Chondrocyte (in vitro differentiated cells): ENCODE measurements around the gene PFN1. TPM values are rescaled to one million over a fixed set of nuclear protein-coding genes. Genes with fewer than 3 reads are reported as not detected.

Source experiments
- DNase-seq: peaks from one replicate; pipeline ENCODE4 v3.0.0; 2021; ENCODE audit warnings: mixed read lengths, low spot score
- H3K27ac Mint-ChIP-seq: one replicate; pipeline ENCODE4 v1.8.0; 2021; ENCODE audit warnings: mild to moderate bottlenecking, moderate library complexity, mixed read lengths; ENCODE audit not compliant: unreplicated experiment
- H3K27me3 Mint-ChIP-seq: 2 replicates; pipeline ENCODE4 v1.8.0; 2021; ENCODE audit warnings: low read depth, mixed read lengths
- H3K36me3 Mint-ChIP-seq: 2 replicates; pipeline ENCODE4 v1.8.0; 2021; ENCODE audit warnings: low read depth, mixed read lengths
- H3K4me1 Mint-ChIP-seq: 2 replicates; pipeline ENCODE4 v1.8.0; 2021; ENCODE audit warnings: low read depth, mild to moderate bottlenecking, mixed read lengths
- H3K4me3 Mint-ChIP-seq: one replicate; pipeline ENCODE4 v1.8.0; 2021; ENCODE audit warnings: mild to moderate bottlenecking, moderate library complexity, mixed read lengths; ENCODE audit not compliant: unreplicated experiment
- H3K9me3 Mint-ChIP-seq: 2 replicates; pipeline ENCODE4 v1.8.0; 2021; ENCODE audit warnings: low read depth, mixed read lengths
- total RNA-seq: library from RNA; stranded (reverse); gene quantifications from 3 replicates; pipeline ENCODE4 v1.2.1, GENCODE V29; 2021
- TF ChIP-seq, protein P1 (sequence below): fragments of 200-600 bp; sonication (generic); IDR thresholded peaks from 2 replicates; pipeline ENCODE4 v1.5.0; 2021; ENCODE audit warnings: antibody characterized with exemption, mild to moderate bottlenecking, moderate library complexity

PFN1 gene
- total RNA-seq, 1 donor from 2014 or later: 766 TPM

DNA sequence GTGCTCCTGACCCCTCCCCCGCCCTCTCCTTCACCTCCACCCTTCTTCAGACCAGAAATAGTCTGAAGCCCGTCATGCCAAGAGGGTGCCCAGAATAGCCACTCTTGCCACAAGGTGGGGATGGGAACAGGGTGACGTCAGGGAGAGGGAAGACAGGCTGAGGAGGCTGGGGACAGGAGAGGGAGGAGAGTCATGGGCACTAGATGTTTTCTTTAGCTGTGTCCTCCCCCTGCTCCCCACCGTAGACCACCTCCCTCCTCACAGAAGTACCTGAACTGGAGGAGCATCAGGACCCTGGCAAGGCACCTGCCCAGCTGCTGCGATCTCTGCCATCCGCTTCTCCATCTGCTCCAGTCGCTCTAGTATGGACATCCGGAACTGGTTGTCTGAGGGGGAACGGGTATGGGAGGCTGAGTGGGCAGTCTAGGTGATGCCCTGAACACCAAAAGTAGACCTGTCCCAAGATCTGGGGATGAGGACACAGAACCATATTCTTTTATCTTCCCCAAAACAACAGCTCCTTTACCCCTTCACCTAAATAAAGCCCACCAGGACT, 25.9 kb upstream of the PFN1 start:
- Mint-ChIP-seq H3K4me3 (no peak overlapping the region), H3K27ac (peak overlapping the region; percentile 32), H3K36me3 (peaks cover 27% of the 10 kb centered on the region), H3K4me1 (peaks cover 37% of the 10 kb centered on the region), H3K27me3 (no peaks in the 10 kb centered on the region), H3K9me3 (no peaks in the 10 kb centered on the region)
- DNase-seq: no peak
- TF ChIP-seq, protein P1, sequence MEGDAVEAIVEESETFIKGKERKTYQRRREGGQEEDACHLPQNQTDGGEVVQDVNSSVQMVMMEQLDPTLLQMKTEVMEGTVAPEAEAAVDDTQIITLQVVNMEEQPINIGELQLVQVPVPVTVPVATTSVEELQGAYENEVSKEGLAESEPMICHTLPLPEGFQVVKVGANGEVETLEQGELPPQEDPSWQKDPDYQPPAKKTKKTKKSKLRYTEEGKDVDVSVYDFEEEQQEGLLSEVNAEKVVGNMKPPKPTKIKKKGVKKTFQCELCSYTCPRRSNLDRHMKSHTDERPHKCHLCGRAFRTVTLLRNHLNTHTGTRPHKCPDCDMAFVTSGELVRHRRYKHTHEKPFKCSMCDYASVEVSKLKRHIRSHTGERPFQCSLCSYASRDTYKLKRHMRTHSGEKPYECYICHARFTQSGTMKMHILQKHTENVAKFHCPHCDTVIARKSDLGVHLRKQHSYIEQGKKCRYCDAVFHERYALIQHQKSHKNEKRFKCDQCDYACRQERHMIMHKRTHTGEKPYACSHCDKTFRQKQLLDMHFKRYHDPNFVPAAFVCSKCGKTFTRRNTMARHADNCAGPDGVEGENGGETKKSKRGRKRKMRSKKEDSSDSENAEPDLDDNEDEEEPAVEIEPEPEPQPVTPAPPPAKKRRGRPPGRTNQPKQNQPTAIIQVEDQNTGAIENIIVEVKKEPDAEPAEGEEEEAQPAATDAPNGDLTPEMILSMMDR: no peak

DNA sequence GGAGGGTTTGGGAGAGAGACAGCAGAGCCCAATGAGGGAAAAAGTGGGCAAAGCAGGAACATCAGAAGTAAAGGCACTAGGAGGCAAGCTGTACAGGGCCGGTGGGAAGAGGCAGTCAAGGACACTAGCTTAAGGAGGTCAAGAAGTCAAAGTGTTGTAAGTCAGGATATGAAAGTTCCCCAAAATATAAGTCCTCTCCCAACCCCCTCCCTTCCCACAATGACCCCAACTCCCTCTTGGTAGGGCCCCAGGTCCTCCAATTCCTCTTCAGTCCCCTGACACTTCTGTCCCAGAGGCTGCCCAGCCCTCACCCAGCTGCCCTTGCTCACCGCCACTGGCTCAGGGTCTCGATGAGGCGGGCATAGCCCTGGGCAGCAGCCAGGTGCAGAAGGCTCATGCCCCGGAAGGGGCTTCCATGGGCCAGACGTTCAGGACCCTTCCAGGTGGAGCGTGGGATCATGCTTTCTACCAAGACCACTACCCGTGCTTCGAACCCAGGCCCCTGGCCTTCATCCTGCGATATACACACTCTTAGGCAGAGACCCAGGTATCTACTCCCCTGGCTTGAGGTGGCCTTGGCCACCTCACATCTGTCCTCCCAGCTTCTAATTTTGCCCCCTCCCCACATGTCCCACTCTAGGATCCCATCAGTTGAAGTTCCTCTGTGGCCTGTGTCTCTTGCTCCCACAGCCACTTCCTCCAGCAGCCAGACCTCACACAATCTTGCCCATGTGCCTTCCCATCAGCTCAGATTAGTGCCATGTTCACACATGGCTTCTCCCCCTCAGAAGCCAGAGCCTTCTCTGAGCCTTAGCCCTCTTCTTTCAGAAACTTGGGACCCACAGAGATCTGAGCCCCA, 25.2 kb upstream of the PFN1 start:
- DNase-seq: no peak
- Mint-ChIP-seq H3K36me3 (peaks cover 33% of the 10 kb centered on the region), H3K27ac (peak overlapping the region; percentile 74), H3K27me3 (no peaks in the 10 kb centered on the region), H3K4me3 (no peak overlapping the region), H3K4me1 (peaks cover 41% of the 10 kb centered on the region), H3K9me3 (no peaks in the 10 kb centered on the region)
- TF ChIP-seq, protein P1: no peak

DNA sequence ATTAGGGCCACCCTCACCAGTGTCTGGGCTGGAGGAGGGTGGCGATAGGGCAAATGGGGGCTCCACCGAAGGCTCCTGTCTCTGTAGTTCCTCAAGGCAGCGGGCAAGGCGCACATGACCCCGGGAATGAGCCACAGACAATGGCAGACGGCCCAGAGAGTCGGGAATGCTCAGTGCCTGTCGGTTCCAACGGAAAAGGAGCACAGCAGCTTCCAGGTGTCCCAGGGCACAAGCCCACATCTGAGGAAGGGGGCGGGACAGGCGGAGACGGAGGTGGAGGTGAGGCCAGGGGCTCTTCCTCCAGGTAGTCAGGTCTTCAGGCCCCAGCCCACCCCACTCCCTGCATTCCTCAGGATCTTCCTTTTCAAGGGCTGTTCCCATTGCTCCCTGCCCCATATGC, 24.4 kb upstream of the PFN1 start:
- Mint-ChIP-seq H3K27me3 (no peaks in the 10 kb centered on the region), H3K36me3 (peaks cover 30% of the 10 kb centered on the region), H3K27ac (peak overlapping the region; percentile 65), H3K4me3 (no peak overlapping the region), H3K9me3 (no peaks in the 10 kb centered on the region), H3K4me1 (peaks cover 41% of the 10 kb centered on the region)
- TF ChIP-seq, protein P1: no peak
- DNase-seq: no peak

DNA sequence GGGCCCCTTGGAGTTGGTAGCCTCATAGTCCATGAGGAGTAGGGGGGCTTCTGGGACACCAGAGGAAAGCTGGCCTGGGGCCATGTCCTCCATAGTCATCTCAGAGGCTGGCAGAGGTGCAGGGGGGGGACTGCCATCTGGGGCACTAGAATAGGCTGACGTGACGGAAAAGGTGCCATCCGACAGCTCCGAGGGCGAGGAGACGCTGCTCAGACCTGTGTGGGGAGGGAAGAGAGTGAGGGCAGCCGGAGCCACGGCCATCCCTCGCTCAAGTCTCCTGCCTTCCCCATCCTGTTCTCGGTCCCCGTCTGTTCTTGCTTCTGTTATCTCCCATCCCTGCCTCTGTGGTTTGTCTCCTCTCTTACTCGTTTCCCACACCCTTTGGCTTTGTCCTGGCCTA, 24.0 kb upstream of the PFN1 start:
- H3K9me3 Mint-ChIP-seq: no peaks in the 10 kb centered on the region
- no peak for DNase-seq
- H3K36me3 Mint-ChIP-seq: peaks cover 28% of the 10 kb centered on the region
- peaks cover 41% of the 10 kb centered on the region for H3K4me1 Mint-ChIP-seq
- H3K4me3 Mint-ChIP-seq: no peak overlapping the region
- H3K27me3 Mint-ChIP-seq: no peaks in the 10 kb centered on the region
- TF ChIP-seq, protein P1: no peak
- peak overlapping the region; percentile 65 for H3K27ac Mint-ChIP-seq

DNA sequence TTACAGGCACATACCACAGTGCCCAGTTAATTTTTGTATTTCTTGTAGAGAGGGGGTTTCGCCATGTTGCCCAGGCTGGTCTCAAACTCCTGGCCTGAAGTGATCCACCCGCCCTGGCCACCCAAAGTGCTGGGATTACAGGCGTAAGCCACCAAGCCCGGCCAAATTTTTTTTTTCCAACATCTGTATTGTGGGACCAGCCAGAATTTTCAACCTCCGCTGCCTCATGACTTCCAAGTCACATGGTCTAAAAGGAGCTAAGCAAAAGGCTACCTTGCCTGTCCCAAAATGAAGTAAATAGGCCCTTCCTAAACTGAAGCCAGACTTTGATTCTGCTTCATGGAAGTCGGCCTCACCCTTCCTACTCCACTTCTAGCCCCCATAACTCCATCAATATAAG, 23.5 kb upstream of the PFN1 start:
- Mint-ChIP-seq H3K9me3 (no peaks in the 10 kb centered on the region), H3K36me3 (peaks cover 28% of the 10 kb centered on the region), H3K27me3 (no peaks in the 10 kb centered on the region), H3K27ac (no peak overlapping the region), H3K4me3 (no peak overlapping the region), H3K4me1 (peaks cover 41% of the 10 kb centered on the region)
- TF ChIP-seq, protein P1: no peak
- no peak for DNase-seq
